HEK293 (cell line): ENCODE measurements around the gene DMKN.

Experiments used
- ZNF785 ChIP-seq: fragments of 450-650 bp; formaldehyde crosslinking; IDR thresholded peaks from 2 replicates; pipeline ENCODE4 v1.5.1; 2016; ENCODE audit warnings: missing biosample characterization, missing genetic modification characterization
- ZNF830 ChIP-seq: fragments of 450-650 bp; IDR thresholded peaks from 2 replicates; pipeline ENCODE4 v1.5.0; 2018; ENCODE audit warnings: missing biosample characterization, missing genetic modification characterization, low read depth, mild to moderate bottlenecking, moderate library complexity

- no peak for TF ChIP-seq ZNF785
- no peak for TF ChIP-seq ZNF830 (tag by site-specific recombination)
Measured at GRCh38 chr19:35488677-35489076, 24.8 kb downstream of the DMKN start.
